Fibroblast of skin of right biceps (primary cell): ENCODE data around the gene COQ10A.
A peak's percentile ranks its signal among the peaks of the same experiment; 100 is the strongest.
"Not testable (repeated sequence)": the region's sequence is repeated elsewhere in the genome, so short reads cannot be mapped to it uniquely, and the experiment has no call there.

Source experiments
- DNase-seq: peaks from one replicate; pipeline ENCODE4 v3.0.0-alpha.2; 2013

COQ10A gene

DNA sequence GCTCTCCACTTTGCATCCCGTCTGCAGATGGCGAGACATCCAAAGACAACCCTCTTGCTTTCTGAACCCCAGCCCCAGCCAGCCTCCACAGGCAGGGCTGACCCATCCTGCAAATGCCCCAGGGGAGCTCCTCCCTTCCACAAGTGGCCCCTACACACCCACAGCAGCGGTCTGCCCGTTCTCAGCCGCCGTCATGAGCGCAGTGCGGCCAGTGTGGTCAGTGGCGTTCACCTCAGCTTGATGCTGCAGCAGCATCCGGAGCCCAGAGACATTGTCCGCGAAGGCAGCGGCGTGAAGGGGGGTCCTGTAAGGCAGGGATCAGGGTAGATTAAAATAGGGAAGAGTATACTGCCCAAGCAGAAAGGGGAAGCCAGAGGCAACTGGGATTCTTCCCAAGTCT lies 22.2 kb upstream of the COQ10A start:
- no peak for DNase-seq

DNA sequence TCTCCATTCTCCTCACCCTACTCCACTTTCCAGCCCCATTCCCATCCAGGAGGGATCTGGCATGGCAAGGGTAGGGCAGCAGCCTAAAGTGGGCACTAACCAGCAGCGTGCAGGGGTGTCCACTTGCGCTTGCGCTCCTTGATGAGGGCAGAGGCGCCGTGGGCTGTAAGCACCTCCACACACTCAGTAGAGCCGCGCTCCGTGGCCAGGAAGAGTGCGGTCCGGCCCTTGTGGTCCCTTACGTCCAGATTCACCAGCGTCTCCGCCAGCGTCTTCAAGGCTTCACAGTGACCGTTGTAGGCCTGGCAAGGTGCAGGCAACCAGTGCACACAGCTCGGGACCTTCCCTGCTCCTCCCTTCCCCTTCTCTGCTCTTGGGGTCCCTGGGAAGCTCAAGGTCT lies 18.8 kb upstream of the COQ10A start:
- no peak for DNase-seq

GRCh38 chr12:56248711-56249110 lies 18.0 kb upstream of the COQ10A start:
- no peak for DNase-seq

GRCh38 chr12:56252649-56253048 lies 14.1 kb upstream of the COQ10A start:
- DNase-seq, result no peak

DNA sequence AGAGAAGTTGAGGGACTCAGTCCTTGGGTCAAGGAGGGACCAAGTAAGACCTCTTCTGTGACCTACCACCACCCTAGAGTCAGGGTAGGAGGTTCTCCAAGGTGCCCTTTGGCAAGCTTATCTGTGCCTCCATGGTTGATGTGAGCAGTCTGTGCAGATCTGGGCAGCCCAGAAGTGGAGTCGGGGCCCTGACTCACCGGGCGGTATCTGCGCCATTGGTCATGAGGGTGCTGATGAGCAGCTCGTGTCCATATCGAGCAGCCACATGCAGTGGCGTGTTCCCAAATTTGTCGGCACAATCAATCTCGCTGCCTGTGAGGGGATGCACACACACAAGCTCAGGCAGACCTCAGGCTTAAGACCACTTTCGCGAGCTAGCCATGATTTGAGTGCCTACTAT lies 13.7 kb upstream of the COQ10A start:
- no peak for DNase-seq

DNA sequence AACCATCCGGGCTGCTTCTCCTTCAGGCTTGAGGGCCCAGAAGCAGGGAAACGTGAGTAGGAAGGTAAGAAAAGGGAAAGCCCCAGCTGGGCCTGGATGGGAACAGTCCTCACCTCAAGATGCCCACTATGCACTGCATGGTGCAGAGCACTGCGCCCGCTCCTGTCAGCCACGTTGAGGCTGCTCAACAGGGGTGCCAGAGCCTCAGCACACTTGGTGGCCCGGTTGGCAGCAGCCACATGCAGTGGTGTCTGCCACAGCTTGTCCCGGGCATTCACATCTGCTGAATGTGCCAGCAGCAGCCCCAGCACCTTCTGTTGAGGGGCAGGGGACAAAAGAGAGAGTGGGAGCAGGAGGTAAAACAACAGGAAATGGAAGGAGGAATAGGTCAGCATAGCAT lies 11.1 kb upstream of the COQ10A start:
- no peak for DNase-seq

- peak; percentile 53 for DNase-seq
These were observed 10.3 kb upstream of the COQ10A start for GRCh38 chr12:56256326-56256960.

- no peak for DNase-seq
These were observed 9.7 kb upstream of the COQ10A start for GRCh38 chr12:56257071-56257470.

- peak; percentile 38 for DNase-seq
These were observed 9.2 kb upstream of the COQ10A start for GRCh38 chr12:56257491-56258067.

- peak; percentile 82 for DNase-seq
These were observed 8.5 kb upstream of the COQ10A start, which contains the start of gene ANKRD52 for GRCh38 chr12:56258068-56258819. Gene ANKRD52 (minus strand): TSS chr12:56258384. CDS start chr12:56258269, 115 bp downstream.

DNA sequence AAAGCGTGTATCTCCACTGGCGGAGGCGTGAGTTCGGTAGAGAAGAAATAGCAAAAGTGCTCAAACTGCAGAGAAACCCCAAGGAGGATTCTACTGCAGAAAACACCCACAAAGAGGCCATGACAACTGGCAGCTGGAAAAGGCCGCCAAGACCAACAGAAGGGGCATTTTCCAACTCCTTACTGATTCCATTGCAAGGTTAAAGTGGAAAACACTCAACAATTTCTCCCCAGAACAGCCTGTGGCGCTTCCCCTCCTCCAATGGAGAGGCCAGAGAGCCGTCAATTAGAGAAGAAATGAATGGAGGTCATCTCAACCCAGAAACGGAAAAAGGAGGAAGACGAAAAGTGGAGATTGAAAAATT lies 7.9 kb upstream of the COQ10A start:
- no peak for DNase-seq

DNA sequence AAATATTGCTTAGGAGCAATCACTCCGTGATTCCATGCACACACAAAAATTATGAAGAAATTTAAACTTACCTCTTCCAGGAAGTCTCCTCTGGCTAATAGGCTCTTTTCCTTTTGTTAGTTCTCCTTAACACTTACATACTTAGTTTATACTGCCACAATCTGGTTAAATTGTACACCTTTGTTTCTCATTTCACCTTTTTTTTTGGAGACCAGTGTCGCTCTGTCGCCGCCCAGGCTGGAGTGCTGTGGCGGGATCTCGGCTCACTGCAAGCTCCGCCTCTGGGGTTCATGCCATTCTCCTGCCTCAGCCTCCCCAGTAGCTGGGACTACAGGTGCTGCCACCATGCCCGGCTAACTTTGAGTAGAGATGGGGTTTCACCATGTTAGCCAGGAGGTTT lies 6.4 kb upstream of the COQ10A start:
- DNase-seq, result no peak

DNA sequence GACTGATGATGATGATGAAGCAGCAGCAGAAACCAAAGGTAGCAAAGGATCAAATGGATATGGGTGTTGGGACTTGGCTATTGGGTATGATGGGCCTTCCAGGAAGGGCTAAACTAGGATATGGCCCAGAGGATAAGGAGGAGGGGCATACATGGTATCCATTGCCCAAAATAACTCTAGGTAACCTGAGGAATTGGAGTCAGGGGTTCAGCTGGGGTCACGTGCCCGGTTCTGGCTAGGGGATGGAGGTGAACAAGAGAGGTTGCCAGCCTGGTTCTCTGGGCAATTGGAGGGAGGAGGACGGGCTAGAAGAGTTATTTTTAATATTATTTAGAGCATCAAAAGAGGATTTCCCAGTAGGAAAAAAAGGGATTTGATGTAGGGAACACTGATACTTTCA lies 5.8 kb upstream of the COQ10A start:
- no peak for DNase-seq

DNA sequence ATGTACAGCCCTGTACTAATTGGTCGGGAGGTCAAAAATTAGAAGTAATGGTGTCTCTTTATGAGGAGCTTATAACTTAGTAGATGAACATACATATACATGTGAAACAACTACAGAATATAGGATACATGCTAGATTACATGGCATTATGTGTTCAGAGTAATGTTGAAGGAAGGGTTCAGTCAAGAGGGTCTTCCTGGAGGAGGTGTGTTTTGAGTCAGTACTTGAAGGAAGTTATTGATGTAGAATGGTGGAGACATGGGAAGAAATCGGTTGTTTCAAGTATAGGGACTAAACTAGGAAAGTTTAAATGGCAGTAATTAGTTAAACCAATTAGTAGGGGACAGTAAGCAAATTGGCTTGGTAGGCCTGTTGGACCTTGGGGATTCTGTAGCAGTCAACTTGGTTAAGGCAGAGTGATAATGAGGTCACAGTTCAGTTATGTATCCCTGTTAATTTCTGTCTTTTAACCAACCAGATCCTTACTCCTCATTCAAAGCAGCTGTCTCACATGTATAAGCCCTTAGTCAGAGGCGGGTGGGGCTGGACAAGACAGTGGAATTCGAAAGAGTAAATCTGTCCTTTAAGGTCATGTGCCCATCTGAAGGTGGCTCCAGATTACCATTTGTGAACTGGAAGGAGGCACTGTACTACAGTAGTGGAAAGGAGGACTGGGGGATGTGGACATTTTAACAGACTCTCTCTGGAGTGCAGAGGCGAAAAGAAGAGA lies 5.1 kb upstream of the COQ10A start:
- peak; percentile 89 for DNase-seq

DNA sequence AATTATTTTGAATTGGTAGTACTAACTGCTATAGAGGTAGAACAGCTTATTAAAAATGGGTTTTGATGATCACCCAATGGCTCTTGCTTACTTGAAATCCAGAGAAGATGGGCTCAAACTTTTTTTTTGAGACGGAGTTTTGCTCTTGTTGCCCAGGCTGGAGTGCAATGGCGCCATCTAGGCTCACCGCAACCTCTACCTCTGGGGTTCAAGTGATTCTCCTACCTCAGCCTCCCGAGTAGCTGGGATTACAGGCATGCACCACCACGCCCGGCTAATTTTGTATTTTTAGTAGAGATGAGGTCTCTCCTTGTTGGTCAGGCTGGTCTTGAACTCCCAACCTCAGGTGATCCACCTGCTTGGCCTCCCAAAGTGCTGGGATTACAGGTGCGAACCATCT lies 3.8 kb upstream of the COQ10A start:
- not testable (repeated sequence) for DNase-seq

- not testable (repeated sequence) for DNase-seq
These were observed 562 bp upstream of the COQ10A start for GRCh38 chr12:56266068-56266692.

- no peak for DNase-seq
These were observed 815 bp downstream of the COQ10A start for GRCh38 chr12:56267443-56268071.

DNA sequence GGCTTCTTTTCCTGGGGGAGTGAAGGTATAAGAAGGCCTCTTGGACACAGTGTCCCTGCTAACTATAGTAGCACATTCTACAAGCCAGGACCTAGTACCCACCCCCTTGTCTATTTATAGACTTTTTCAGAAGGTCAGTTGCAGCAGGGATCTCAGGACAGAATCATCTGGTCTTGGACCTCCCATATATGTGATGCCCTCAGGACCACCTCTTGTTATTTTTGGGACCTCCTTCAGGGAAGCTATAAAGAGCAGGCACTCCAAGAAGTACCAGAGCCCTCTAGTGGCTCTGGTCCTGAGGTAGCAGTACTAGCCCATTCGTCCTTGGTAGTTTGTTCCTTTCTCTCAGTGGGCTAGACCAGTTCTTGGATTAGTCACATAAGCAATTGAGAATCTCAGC lies 4.3 kb downstream of the COQ10A start:
- peak; percentile 21 for DNase-seq

- DNase-seq, result not testable (repeated sequence)
These were observed 5.7 kb downstream of the COQ10A start for GRCh38 chr12:56272468-56272867.

- no peak for DNase-seq
These were observed 7.6 kb downstream of the COQ10A start for GRCh38 chr12:56274299-56274698.

GRCh38 chr12:56278905-56279304 lies 12.2 kb downstream of the COQ10A start:
- DNase-seq, result no peak

GRCh38 chr12:56280849-56281248 lies 14.1 kb downstream of the COQ10A start:
- DNase-seq, result no peak

- DNase-seq, result no peak
These were observed 15.3 kb downstream of the COQ10A start for GRCh38 chr12:56282030-56282429.
